Endodermal cell (in vitro differentiated cells): ENCODE data around the gene PLCXD3. TPM values are rescaled to one million over a fixed set of nuclear protein-coding genes. Genes with fewer than 3 reads are reported as not detected.

ENCODE experiments used
- DNase-seq: peaks from one replicate; pipeline ENCODE4 v3.0.0-alpha.2; 2017
- H3K27ac ChIP-seq: 2 replicates; pipeline ENCODE4 v1.5.1; 2013; ENCODE audit warnings: mild to moderate bottlenecking, low read depth, low read length, moderate library complexity
- H3K27me3 ChIP-seq: 2 replicates; pipeline ENCODE4 v1.6.1; 2013; ENCODE audit warnings: mild to moderate bottlenecking, low read length, moderate library complexity; ENCODE audit not compliant: insufficient read depth, control insufficient read depth, poor library complexity, severe bottlenecking
- H3K36me3 ChIP-seq: 2 replicates; pipeline ENCODE4 v1.7.0; 2013; ENCODE audit warnings: mild to moderate bottlenecking, low read length, moderate library complexity; ENCODE audit not compliant: control insufficient read depth, insufficient read depth
- H3K4me1 ChIP-seq: one replicate; pipeline ENCODE4 v1.7.0; 2013; ENCODE audit warnings: low read length; ENCODE audit not compliant: control insufficient read depth, insufficient read depth
- H3K4me3 ChIP-seq: 2 replicates; pipeline ENCODE4 v1.5.1; 2013; ENCODE audit warnings: mild to moderate bottlenecking, low read length, moderate library complexity
- H3K9ac ChIP-seq: 2 replicates; pipeline ENCODE4 v1.6.1; 2013; ENCODE audit warnings: mild to moderate bottlenecking, low read length, moderate library complexity; ENCODE audit not compliant: poor library complexity, severe bottlenecking; ENCODE audit errors: extremely low read depth
- H3K9me3 ChIP-seq: 2 replicates; pipeline ENCODE4 v1.6.1; 2013; ENCODE audit warnings: mild to moderate bottlenecking, low read length, moderate library complexity; ENCODE audit not compliant: control insufficient read depth
- H3K27ac Mint-ChIP-seq: 2 replicates; pipeline ENCODE4 v1.8.0; 2020; ENCODE audit warnings: mixed read lengths
- H3K27me3 Mint-ChIP-seq: 2 replicates; pipeline ENCODE4 v1.8.0; 2021; ENCODE audit warnings: mild to moderate bottlenecking, mixed read lengths; ENCODE audit not compliant: insufficient read depth
- H3K36me3 Mint-ChIP-seq: 2 replicates; pipeline ENCODE4 v1.8.0; 2020; ENCODE audit warnings: low read depth, mixed read lengths
- H3K4me1 Mint-ChIP-seq: 2 replicates; pipeline ENCODE4 v1.8.0; 2020; ENCODE audit warnings: mixed read lengths
- H3K4me3 Mint-ChIP-seq: 2 replicates; pipeline ENCODE4 v1.8.0; 2020; ENCODE audit warnings: mild to moderate bottlenecking, moderate library complexity, mixed read lengths
- H3K9me3 Mint-ChIP-seq: 2 replicates; pipeline ENCODE4 v1.8.0; 2020; ENCODE audit warnings: mild to moderate bottlenecking, mixed read lengths
- WGBS, 2 experiments: methylation state at CpG; one replicate each; pipeline versions ENCODE4 v1.1.5 to v1.1.7; 2013; ENCODE audit warnings: missing lambda C conversion rate in 2 of 2, mixed read lengths in 1 of 2; ENCODE audit not compliant: insufficient coverage in 1 of 2, insufficient read length in 1 of 2; 5-methylcytosine and 5-hydroxymethylcytosine counted together
- total RNA-seq, 2 donors: library from RNA; stranded (reverse); fragmentation: NEBNext Ultra II Directional in 1 of 2; extraction: Animal tissue kit (Norgen Biotek cat#: 25700) in 1 of 2; gene quantifications; 2 replicates in 1 of 2; 3 replicates in 1 of 2; pipeline ENCODE4 v1.2.1, GENCODE V29; 2021
- TF ChIP-seq, protein P1 (sequence below): fragments of 200-600 bp; sonication (generic); conservative IDR thresholded peaks from 2 replicates; pipeline ENCODE4 v1.5.0; 2021; ENCODE audit warnings: antibody characterized with exemption, mild to moderate bottlenecking

PLCXD3 gene
- total RNA-seq, 2 donors from 2014 or later, result 41.8 to 43.3 TPM

DNA sequence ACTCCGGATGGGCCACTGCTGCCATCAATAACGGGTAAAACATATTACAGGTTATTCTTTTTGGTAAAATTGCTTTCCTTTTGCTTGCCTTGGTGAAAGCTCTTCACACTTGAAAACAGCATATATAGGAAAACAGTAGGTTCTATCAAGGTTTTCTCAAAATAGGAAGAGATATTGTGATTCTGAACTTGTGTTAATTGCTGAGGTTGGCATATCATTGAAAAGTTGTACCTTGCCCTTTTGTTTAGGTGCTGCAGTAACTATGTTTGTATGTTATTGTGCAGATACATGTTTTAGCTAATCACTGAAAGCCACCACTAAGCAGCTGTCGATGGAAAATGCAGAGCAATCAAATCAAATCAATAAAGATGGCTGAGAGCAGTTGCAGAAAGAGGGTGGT lies 219.1 kb downstream of the PLCXD3 start:
- Histone ChIP-seq H3K9me3 (peaks cover 9% of the 10 kb centered on the region), H3K4me1 (no peaks in the 10 kb centered on the region), H3K27me3 (no peaks in the 10 kb centered on the region), H3K9ac (no peak overlapping the region), H3K27ac (no peak overlapping the region), H3K4me3 (no peak overlapping the region), H3K36me3 (no peaks in the 10 kb centered on the region)
- H3K4me3 Mint-ChIP-seq, result no peak overlapping the region
- no peaks in the 10 kb centered on the region for H3K27me3 Mint-ChIP-seq
- no peak for DNase-seq
- peaks cover 9% of the 10 kb centered on the region for H3K9me3 Mint-ChIP-seq
- H3K27ac Mint-ChIP-seq, result no peak overlapping the region
- no peaks in the 10 kb centered on the region for H3K36me3 Mint-ChIP-seq
- no peaks in the 10 kb centered on the region for H3K4me1 Mint-ChIP-seq
- TF ChIP-seq, protein P1, sequence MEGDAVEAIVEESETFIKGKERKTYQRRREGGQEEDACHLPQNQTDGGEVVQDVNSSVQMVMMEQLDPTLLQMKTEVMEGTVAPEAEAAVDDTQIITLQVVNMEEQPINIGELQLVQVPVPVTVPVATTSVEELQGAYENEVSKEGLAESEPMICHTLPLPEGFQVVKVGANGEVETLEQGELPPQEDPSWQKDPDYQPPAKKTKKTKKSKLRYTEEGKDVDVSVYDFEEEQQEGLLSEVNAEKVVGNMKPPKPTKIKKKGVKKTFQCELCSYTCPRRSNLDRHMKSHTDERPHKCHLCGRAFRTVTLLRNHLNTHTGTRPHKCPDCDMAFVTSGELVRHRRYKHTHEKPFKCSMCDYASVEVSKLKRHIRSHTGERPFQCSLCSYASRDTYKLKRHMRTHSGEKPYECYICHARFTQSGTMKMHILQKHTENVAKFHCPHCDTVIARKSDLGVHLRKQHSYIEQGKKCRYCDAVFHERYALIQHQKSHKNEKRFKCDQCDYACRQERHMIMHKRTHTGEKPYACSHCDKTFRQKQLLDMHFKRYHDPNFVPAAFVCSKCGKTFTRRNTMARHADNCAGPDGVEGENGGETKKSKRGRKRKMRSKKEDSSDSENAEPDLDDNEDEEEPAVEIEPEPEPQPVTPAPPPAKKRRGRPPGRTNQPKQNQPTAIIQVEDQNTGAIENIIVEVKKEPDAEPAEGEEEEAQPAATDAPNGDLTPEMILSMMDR, result no peak
- 90% methylated on average over 2 to 3 of the region's 3 CpGs for WGBS, 2 experiments

GRCh38 chr5:41290810-41291209 lies 219.6 kb downstream of the PLCXD3 start:
- Mint-ChIP-seq H3K9me3 (peaks cover 9% of the 10 kb centered on the region), H3K4me1 (no peaks in the 10 kb centered on the region), H3K27ac (no peak overlapping the region), H3K36me3 (no peaks in the 10 kb centered on the region), H3K27me3 (no peaks in the 10 kb centered on the region), H3K4me3 (no peak overlapping the region)
- no peak for DNase-seq
- 93% methylated on average over 2 of the region's 2 CpGs; no CpG with 5 or more reads in 1 of the 2 experiments for WGBS, 2 experiments
- H3K36me3 ChIP-seq, result no peaks in the 10 kb centered on the region
- H3K9me3 ChIP-seq, result peaks cover 9% of the 10 kb centered on the region
- H3K27me3 ChIP-seq, result no peaks in the 10 kb centered on the region
- no peaks in the 10 kb centered on the region for H3K4me1 ChIP-seq
- no peak overlapping the region for H3K9ac ChIP-seq
- TF ChIP-seq, protein P1, result no peak
- no peak overlapping the region for H3K4me3 ChIP-seq
- no peak overlapping the region for H3K27ac ChIP-seq

DNA sequence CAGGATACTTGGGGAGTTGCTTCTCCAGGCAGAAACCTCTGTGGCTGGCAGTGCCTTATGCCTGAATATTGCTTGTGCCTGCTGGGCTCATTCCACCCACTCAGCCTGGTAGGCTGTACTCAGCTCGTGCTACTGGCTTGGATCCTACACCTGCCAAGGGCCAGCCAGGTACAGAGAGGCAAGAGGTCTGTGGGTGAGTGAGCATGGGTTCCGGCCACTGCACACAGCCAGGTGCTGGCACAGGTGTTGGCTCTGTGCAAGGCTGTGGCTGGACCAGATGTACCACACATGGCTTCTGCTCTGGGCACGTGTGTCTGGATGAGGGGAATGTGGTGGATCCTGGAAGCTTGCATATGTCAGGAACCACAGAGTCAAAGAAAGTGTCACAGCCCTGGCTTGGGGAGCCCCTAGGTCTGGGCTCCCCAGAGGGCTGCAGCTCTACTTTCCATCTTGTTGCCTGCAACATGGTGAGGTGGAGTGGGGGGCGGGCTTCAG lies 220.4 kb downstream of the PLCXD3 start:
- H3K9me3 Mint-ChIP-seq, result peaks cover 9% of the 10 kb centered on the region
- no peak overlapping the region for H3K27ac Mint-ChIP-seq

More for the DNA sequence above, 220.4 kb downstream of the PLCXD3 start:
- Histone ChIP-seq H3K36me3 (no peaks in the 10 kb centered on the region), H3K4me1 (no peaks in the 10 kb centered on the region), H3K27ac (no peak overlapping the region), H3K9ac (no peak overlapping the region), H3K4me3 (no peak overlapping the region), H3K27me3 (no peaks in the 10 kb centered on the region), H3K9me3 (peaks cover 9% of the 10 kb centered on the region)
- DNase-seq, result no peak
- 83 to 100% methylated on average over 1 to 4 of the region's 4 CpGs for WGBS, 2 experiments
- TF ChIP-seq, protein P1, result no peak
- H3K36me3 Mint-ChIP-seq, result no peaks in the 10 kb centered on the region
- no peaks in the 10 kb centered on the region for H3K4me1 Mint-ChIP-seq
- no peaks in the 10 kb centered on the region for H3K27me3 Mint-ChIP-seq
- H3K4me3 Mint-ChIP-seq, result no peak overlapping the region
